T-cell (primary cell): ENCODE results near the gene RALGAPA1. TPM values are rescaled to one million over a fixed set of nuclear protein-coding genes. Genes with fewer than 3 reads are reported as not detected.

Experiments
- ATAC-seq, 4 experiments: fragments of 200-7000 bp in 3 of 4; fragments of 150-1000 bp in 1 of 4; cut with Tn5 transposase; replicated peaks in 1 of 4; 1 replicate in 3 of 4; 2 replicates in 1 of 4; pipeline ENCODE4 v1.10.0; 2021; ENCODE audit warnings: moderate library complexity in 3 of 4, mild to moderate bottlenecking in 2 of 4, moderate number of reproducible peaks in 1 of 4
- CTCF ChIA-PET, 2 donors: fragments of 300-600 bp; sonication (Branson Sonifier 250); formaldehyde crosslinking; loops; one replicate each; lab custom pipeline; 2022; ENCODE audit warnings: antibody characterized with exemption in 2 of 2; lab: Charles Lee
- POLR2A ChIA-PET, 2 donors: fragments of 300-600 bp; sonication (Branson Sonifier 250); formaldehyde crosslinking; loops; one replicate each; lab custom pipeline; 2022; ENCODE audit warnings: antibody characterized with exemption in 2 of 2; lab: Charles Lee
- DNase-seq, 35 experiments: peaks; one replicate each; pipeline versions ENCODE4 v3.0.0 to v3.0.0-alpha.2; 2013 to 2023
- H3K27ac ChIP-seq: one replicate; pipeline ENCODE4 v1.5.1; 2013; ENCODE audit warnings: low read length
- H3K27me3 ChIP-seq, 2 experiments: replicated peaks in 1 of 2; 1 replicate in 1 of 2; 2 replicates in 1 of 2; pipeline versions ENCODE4 v1.6.1 to v1.7.0; 2013; ENCODE audit warnings: low read length in 1 of 2, mixed read lengths in 1 of 2; ENCODE audit not compliant: control insufficient read depth in 2 of 2, insufficient read depth in 2 of 2; ENCODE audit errors: extremely low read depth in 1 of 2
- H3K36me3 ChIP-seq, 2 donors: 1 replicate in 1 of 2; 2 replicates in 1 of 2; pipeline versions ENCODE4 v1.6.1 to v1.7.0; 2013; ENCODE audit warnings: low read length in 1 of 2; ENCODE audit not compliant: control insufficient read depth in 2 of 2, insufficient read depth in 1 of 2; ENCODE audit errors: extremely low read depth in 1 of 2
- H3K4me1 ChIP-seq, 2 experiments: 1 replicate in 1 of 2; 2 replicates in 1 of 2; pipeline versions ENCODE4 v1.6.1 to v1.7.0; 2013; ENCODE audit warnings: low read length in 2 of 2, mixed read lengths in 1 of 2; ENCODE audit not compliant: insufficient read depth in 2 of 2, control insufficient read depth in 1 of 2; ENCODE audit errors: extremely low read depth in 1 of 2
- H3K4me3 ChIP-seq, 2 donors: 1 replicate in 1 of 2; 2 replicates in 1 of 2; pipeline versions ENCODE4 v1.5.1 to v1.7.0; 2013; ENCODE audit warnings: mild to moderate bottlenecking in 2 of 2, low read length in 1 of 2, moderate library complexity in 1 of 2; ENCODE audit not compliant: control insufficient read depth in 1 of 2; ENCODE audit errors: extremely low read depth in 1 of 2
- H3K9me3 ChIP-seq: 2 replicates; pipeline ENCODE4 v1.7.0; 2013
- H3K27ac Mint-ChIP-seq, 2 donors: one replicate each; pipeline ENCODE4 v1.8.0; 2020 to 2021; ENCODE audit warnings: mild to moderate bottlenecking in 2 of 2, mixed read lengths in 2 of 2
- H3K27me3 Mint-ChIP-seq, 2 donors: one replicate each; pipeline ENCODE4 v1.8.0; 2021 to 2022; ENCODE audit warnings: mixed read lengths in 2 of 2
- H3K36me3 Mint-ChIP-seq: one replicate; pipeline ENCODE4 v1.8.0; 2021; ENCODE audit warnings: mixed read lengths
- H3K4me1 Mint-ChIP-seq, 3 donors: one replicate each; pipeline ENCODE4 v1.8.0; 2020 to 2022; ENCODE audit warnings: mixed read lengths in 3 of 3, mild to moderate bottlenecking in 1 of 3
- H3K4me3 Mint-ChIP-seq, 3 donors: one replicate each; pipeline ENCODE4 v1.8.0; 2020 to 2022; ENCODE audit warnings: mild to moderate bottlenecking in 3 of 3, mixed read lengths in 3 of 3, moderate library complexity in 3 of 3
- H3K9me3 Mint-ChIP-seq, 3 donors: one replicate each; pipeline ENCODE4 v1.8.0; 2020 to 2022; ENCODE audit warnings: mixed read lengths in 3 of 3
- WGBS: methylation state at CpG from one replicate; pipeline ENCODE4 v1.1.5; 2013; ENCODE audit warnings: missing lambda C conversion rate; ENCODE audit not compliant: insufficient coverage; 5-methylcytosine and 5-hydroxymethylcytosine counted together
- total RNA-seq, 35 experiments: library from RNA in 6 of 35; stranded (reverse) in 6 of 35; fragments of 120-200 nt in 1 of 35; gene quantifications; one replicate each; pipeline versions ENCODE4 v1.2.1 to v1.2.4 and lab custom pipeline; 2013 to 2026

The RALGAPA1 gene
- total RNA-seq, 5 donors from 2014 or later (not counting 1 experiment from before 2014, with no cell fraction given) = 65.1 to 88.9 (median 82.9) TPM

- Histone ChIP-seq H3K4me1 (peaks cover 5 to 18% of the 10 kb centered on the region in 2 experiments), H3K27me3 (no peaks in the 10 kb centered on the region), H3K4me3 (no peak overlapping the region), H3K36me3 (peaks cover 0 to 3% of the 10 kb centered on the region in 2 donors), H3K27ac (no peak overlapping the region), H3K9me3 (no peaks in the 10 kb centered on the region)
- 83% methylated on average over 1 of the region's 8 CpGs for WGBS
- Mint-ChIP-seq H3K27ac (peak overlapping the region in 1 of 2 donors; percentile 28), H3K4me3 (peak overlapping the region; percentile 96 to 98 (median 97)), H3K4me1 (peaks cover 41 to 51% (median 45%) of the 10 kb centered on the region in 3 donors), H3K9me3 (no peaks in the 10 kb centered on the region), H3K36me3 (peaks cover 15% of the 10 kb centered on the region), H3K27me3 (no peaks in the 10 kb centered on the region)
- ChIA-PET CTCF (interaction anchor here (1.0 to 1.8 kb wide), 3 partner anchors 9 to 11 kb away, joined by 4 to 7 read pairs (median 6); no protein-coding TSS in a partner anchor), POLR2A (interaction anchor here (0.6 to 1.8 kb wide), 6 partner anchors 10 to 823 kb away, joined by 3 to 12 read pairs (median 4); partner anchors contain the start of gene BRMS1L (in 2 of the 2))
- ATAC-seq (no peak), DNase-seq (no peak)
Measured at GRCh38 chr14:35807131-35807961, 1.7 kb downstream of the RALGAPA1 start.

GRCh38 chr14:35806006-35806907 is 2.8 kb downstream of the RALGAPA1 start:
- DNase-seq (no peak), ATAC-seq (no peak)
- Histone ChIP-seq H3K9me3 (no peaks in the 10 kb centered on the region), H3K4me3 (no peak overlapping the region), H3K4me1 (peaks cover 5 to 18% of the 10 kb centered on the region in 2 experiments), H3K36me3 (peaks cover 0 to 3% of the 10 kb centered on the region in 2 donors), H3K27ac (no peak overlapping the region), H3K27me3 (no peaks in the 10 kb centered on the region)
- H3K4me3 Mint-ChIP-seq = peak overlapping the region in 2 of 3 donors; percentile 31 to 98
- H3K9me3 Mint-ChIP-seq = no peaks in the 10 kb centered on the region
- WGBS = 100% methylated on average over 1 of the region's 2 CpGs
- ChIA-PET POLR2A (interaction anchor here (0.6 to 1.8 kb wide), 10 partner anchors 9 to 403 kb away, joined by 3 to 12 read pairs (median 5); partner anchors contain the start of gene BRMS1L (in 2 of the 2)), CTCF (interaction anchor here (0.6 to 1.8 kb wide), 8 partner anchors 9 to 741 kb away, joined by 3 to 11 read pairs (median 5); partner anchors contain the start of gene BRMS1L (in 1 of the 2))
- no peaks in the 10 kb centered on the region for H3K27me3 Mint-ChIP-seq
- H3K4me1 Mint-ChIP-seq = peaks cover 52 to 61% (median 55%) of the 10 kb centered on the region in 3 donors
- peaks cover 17% of the 10 kb centered on the region for H3K36me3 Mint-ChIP-seq
- H3K27ac Mint-ChIP-seq = no peak overlapping the region

GRCh38 chr14:35797796-35798195 is 11.3 kb downstream of the RALGAPA1 start:
- ATAC-seq = no peak
- no peaks in the 10 kb centered on the region for H3K9me3 Mint-ChIP-seq
- POLR2A ChIA-PET = interaction anchor here (0.7 to 0.9 kb wide), 2 partner anchors 9 to 14 kb away, joined by 3 to 6 read pairs; no protein-coding TSS in a partner anchor

GRCh38 chr14:35789651-35790050 is 19.4 kb downstream of the RALGAPA1 start:
- ATAC-seq (no peak), DNase-seq (no peak)
- no peak overlapping the region for H3K27ac Mint-ChIP-seq
- no peaks in the 10 kb centered on the region for H3K36me3 ChIP-seq
- H3K4me3 Mint-ChIP-seq = no peak overlapping the region
- WGBS = no CpG with 5 or more reads among the region's 4 CpGs
- no peaks in the 10 kb centered on the region for H3K9me3 Mint-ChIP-seq
- no peaks in the 10 kb centered on the region for H3K27me3 ChIP-seq
- H3K36me3 Mint-ChIP-seq = peaks cover 31% of the 10 kb centered on the region
- no peak overlapping the region for H3K27ac ChIP-seq
- CTCF ChIA-PET = no interaction called here
- H3K9me3 ChIP-seq = no peaks in the 10 kb centered on the region
- H3K27me3 Mint-ChIP-seq = no peaks in the 10 kb centered on the region
- peaks cover 0 to 7% of the 10 kb centered on the region in 2 experiments for H3K4me1 ChIP-seq
- POLR2A ChIA-PET = no interaction called here
- peaks cover 38 to 45% (median 43%) of the 10 kb centered on the region in 3 donors for H3K4me1 Mint-ChIP-seq
- no peak overlapping the region for H3K4me3 ChIP-seq

More at GRCh38 chr14:35797796-35798195, 11.3 kb downstream of the RALGAPA1 start:
- H3K4me1 ChIP-seq = peaks cover 0 to 4% of the 10 kb centered on the region in 2 experiments
- no peak overlapping the region for H3K4me3 ChIP-seq
- Mint-ChIP-seq H3K27ac (no peak overlapping the region), H3K27me3 (no peaks in the 10 kb centered on the region), H3K36me3 (peaks cover 17% of the 10 kb centered on the region), H3K4me1 (peaks cover 53 to 65% (median 59%) of the 10 kb centered on the region in 3 donors), H3K4me3 (no peak overlapping the region)
- WGBS = 100% methylated on average over 3 of the region's 6 CpGs
- DNase-seq = no peak
- no peaks in the 10 kb centered on the region for H3K9me3 ChIP-seq
- H3K36me3 ChIP-seq = no peaks in the 10 kb centered on the region
- CTCF ChIA-PET = interaction anchor here (0.7 to 0.9 kb wide), 3 partner anchors 20 to 29 kb away, joined by 3 read pairs; no protein-coding TSS in a partner anchor
- H3K27ac ChIP-seq = no peak overlapping the region
- no peaks in the 10 kb centered on the region for H3K27me3 ChIP-seq

GRCh38 chr14:35786856-35787255 is 22.2 kb downstream of the RALGAPA1 start:
- H3K36me3 Mint-ChIP-seq = peaks cover 32% of the 10 kb centered on the region
- Histone ChIP-seq H3K27me3 (no peaks in the 10 kb centered on the region), H3K4me1 (peaks cover 0 to 7% of the 10 kb centered on the region in 2 experiments), H3K4me3 (no peak overlapping the region), H3K27ac (no peak overlapping the region), H3K36me3 (no peaks in the 10 kb centered on the region), H3K9me3 (no peaks in the 10 kb centered on the region)
- DNase-seq (no peak), ATAC-seq (no peak)
- WGBS = 83% methylated on average over 2 of the region's 2 CpGs
- peaks cover 45 to 49% (median 48%) of the 10 kb centered on the region in 3 donors for H3K4me1 Mint-ChIP-seq
- CTCF ChIA-PET = interaction anchor here in 1 of 2 donors (1.0 kb wide), 1 partner anchor 21 kb away, joined by 3 read pairs; no protein-coding TSS in a partner anchor
- no peak overlapping the region for H3K4me3 Mint-ChIP-seq
- no peaks in the 10 kb centered on the region for H3K9me3 Mint-ChIP-seq
- H3K27me3 Mint-ChIP-seq = no peaks in the 10 kb centered on the region
- no peak overlapping the region for H3K27ac Mint-ChIP-seq
- POLR2A ChIA-PET = no interaction called here
